ENCODE measurements around the gene PELI1. TPM values are rescaled to one million over a fixed set of nuclear protein-coding genes. Genes with fewer than 3 reads are reported as not detected.

PELI1 gene
- total RNA-seq, 6 experiments from 2014 or later: 1.9 to 4.9 (median 2.8) TPM

DNA sequence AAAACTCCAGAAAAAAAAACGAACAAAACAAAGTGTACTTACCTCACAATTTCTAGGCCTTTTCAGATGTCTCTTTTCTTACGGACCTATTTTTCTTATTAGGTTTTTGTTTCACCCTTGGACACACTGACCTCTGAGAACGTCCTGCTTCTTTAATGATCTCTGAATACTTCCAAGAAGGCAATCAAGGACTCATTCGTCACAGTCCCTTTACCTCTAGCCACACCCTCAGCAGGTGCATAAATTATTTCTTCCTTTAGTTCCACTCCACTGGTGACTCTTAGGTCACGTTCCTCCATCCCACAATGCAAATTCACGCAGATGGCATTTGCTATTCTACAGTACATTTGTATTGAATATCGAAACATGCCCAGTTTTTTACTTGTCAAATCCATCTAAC, 21.9 kb downstream of the PELI1 start:
- TF ChIP-seq, protein P1, sequence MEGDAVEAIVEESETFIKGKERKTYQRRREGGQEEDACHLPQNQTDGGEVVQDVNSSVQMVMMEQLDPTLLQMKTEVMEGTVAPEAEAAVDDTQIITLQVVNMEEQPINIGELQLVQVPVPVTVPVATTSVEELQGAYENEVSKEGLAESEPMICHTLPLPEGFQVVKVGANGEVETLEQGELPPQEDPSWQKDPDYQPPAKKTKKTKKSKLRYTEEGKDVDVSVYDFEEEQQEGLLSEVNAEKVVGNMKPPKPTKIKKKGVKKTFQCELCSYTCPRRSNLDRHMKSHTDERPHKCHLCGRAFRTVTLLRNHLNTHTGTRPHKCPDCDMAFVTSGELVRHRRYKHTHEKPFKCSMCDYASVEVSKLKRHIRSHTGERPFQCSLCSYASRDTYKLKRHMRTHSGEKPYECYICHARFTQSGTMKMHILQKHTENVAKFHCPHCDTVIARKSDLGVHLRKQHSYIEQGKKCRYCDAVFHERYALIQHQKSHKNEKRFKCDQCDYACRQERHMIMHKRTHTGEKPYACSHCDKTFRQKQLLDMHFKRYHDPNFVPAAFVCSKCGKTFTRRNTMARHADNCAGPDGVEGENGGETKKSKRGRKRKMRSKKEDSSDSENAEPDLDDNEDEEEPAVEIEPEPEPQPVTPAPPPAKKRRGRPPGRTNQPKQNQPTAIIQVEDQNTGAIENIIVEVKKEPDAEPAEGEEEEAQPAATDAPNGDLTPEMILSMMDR (IDR thresholded peaks at IDR 0.05): no peak
- no peak for DNase-seq
- no peak overlapping the region for H3K27ac Mint-ChIP-seq
- H3K27me3 Mint-ChIP-seq (ENCODE audit: insufficient read depth): no peaks in the 10 kb centered on the region
- no peak overlapping the region for H3K4me3 Mint-ChIP-seq
- no peaks in the 10 kb centered on the region; the same call in 1 of the 2 replicates for H3K36me3 Mint-ChIP-seq (ENCODE audit: low read depth)
- H3K9me3 Mint-ChIP-seq: no peaks in the 10 kb centered on the region
- peaks cover 28% of the 10 kb centered on the region for H3K4me1 Mint-ChIP-seq (ENCODE audit: low read depth)

DNA sequence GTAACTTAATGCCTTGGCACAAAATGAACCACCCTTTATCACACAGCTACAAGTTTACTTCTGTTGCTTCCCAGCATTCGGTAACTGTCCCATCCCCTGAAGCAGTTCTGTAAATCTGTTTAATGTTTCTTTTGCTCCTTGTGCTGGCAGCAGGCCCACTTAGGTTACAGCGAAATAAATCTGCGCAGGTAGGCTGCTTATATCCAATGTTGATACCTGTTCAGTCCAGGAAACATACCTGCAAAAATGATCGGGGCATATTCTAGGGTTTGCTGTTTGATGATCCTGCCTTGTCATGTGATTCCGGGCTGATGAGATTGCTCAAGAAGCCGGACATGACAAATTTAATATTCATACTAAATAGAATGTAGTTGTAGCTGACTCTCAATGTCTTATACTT, 23.3 kb downstream of the PELI1 start:
- no peaks in the 10 kb centered on the region; the same call in 1 of the 2 replicates for H3K36me3 Mint-ChIP-seq (ENCODE audit: low read depth)
- H3K27ac Mint-ChIP-seq: no peak overlapping the region
- DNase-seq: no peak
- H3K27me3 Mint-ChIP-seq (ENCODE audit: insufficient read depth): no peaks in the 10 kb centered on the region
- peaks cover 32% of the 10 kb centered on the region for H3K4me1 Mint-ChIP-seq (ENCODE audit: low read depth)
- H3K9me3 Mint-ChIP-seq: no peaks in the 10 kb centered on the region
- TF ChIP-seq, protein P1 (IDR thresholded peaks at IDR 0.05): no peak
- H3K4me3 Mint-ChIP-seq: no peak overlapping the region

DNA sequence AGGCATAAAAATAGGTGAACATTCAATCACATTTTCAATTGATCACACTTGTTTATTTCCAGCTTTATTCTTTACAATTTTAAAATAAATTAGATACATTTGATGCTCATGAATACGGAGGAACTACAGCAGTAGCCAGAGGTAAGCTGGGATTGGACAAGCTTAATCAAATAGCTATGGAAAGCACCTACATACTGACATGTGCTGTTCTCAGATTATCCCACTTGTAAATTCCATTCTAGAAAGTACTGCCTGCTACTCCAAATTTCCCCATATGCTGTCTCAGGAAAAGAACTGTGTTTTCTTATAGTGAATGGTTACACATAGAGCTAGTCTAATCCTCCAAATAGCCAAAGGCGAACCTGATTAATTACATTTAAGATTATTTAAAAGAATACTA, 24.2 kb downstream of the PELI1 start:
- H3K9me3 Mint-ChIP-seq: no peaks in the 10 kb centered on the region
- no peak overlapping the region for H3K27ac Mint-ChIP-seq
- no peak for DNase-seq
- TF ChIP-seq, protein P1 (IDR thresholded peaks at IDR 0.05): no peak
- peaks cover 42% of the 10 kb centered on the region for H3K4me1 Mint-ChIP-seq (ENCODE audit: low read depth)
- no peaks in the 10 kb centered on the region; the same call in 1 of the 2 replicates for H3K36me3 Mint-ChIP-seq (ENCODE audit: low read depth)
- no peak overlapping the region for H3K4me3 Mint-ChIP-seq
- no peaks in the 10 kb centered on the region for H3K27me3 Mint-ChIP-seq (ENCODE audit: insufficient read depth)

DNA sequence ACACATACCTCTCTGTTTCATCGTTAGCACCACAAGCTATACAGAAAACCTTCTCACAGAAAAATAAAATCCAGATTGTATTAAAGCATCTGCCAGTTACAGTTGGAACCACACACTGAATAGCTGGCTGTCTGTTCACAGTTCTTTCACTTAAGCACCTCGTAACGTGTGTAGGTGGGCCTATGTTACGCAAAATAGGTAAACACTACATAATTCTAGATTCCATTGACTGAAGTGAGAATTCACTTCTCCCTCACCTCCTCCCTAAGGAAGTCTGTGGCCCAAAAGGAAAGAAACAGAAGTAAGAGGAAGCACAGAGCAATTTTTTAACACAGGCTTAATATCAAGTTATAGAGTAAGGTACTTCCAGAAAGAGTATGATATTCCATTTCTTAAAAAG, 24.9 kb downstream of the PELI1 start:
- H3K9me3 Mint-ChIP-seq: no peaks in the 10 kb centered on the region
- TF ChIP-seq, protein P1 (IDR thresholded peaks at IDR 0.05): no peak
- no peaks in the 10 kb centered on the region; the same call in 1 of the 2 replicates for H3K36me3 Mint-ChIP-seq (ENCODE audit: low read depth)
- no peaks in the 10 kb centered on the region for H3K27me3 Mint-ChIP-seq (ENCODE audit: insufficient read depth)
- DNase-seq: no peak
- no peak overlapping the region for H3K4me3 Mint-ChIP-seq
- H3K27ac Mint-ChIP-seq: no peak overlapping the region
- peaks cover 42% of the 10 kb centered on the region for H3K4me1 Mint-ChIP-seq (ENCODE audit: low read depth)

DNA sequence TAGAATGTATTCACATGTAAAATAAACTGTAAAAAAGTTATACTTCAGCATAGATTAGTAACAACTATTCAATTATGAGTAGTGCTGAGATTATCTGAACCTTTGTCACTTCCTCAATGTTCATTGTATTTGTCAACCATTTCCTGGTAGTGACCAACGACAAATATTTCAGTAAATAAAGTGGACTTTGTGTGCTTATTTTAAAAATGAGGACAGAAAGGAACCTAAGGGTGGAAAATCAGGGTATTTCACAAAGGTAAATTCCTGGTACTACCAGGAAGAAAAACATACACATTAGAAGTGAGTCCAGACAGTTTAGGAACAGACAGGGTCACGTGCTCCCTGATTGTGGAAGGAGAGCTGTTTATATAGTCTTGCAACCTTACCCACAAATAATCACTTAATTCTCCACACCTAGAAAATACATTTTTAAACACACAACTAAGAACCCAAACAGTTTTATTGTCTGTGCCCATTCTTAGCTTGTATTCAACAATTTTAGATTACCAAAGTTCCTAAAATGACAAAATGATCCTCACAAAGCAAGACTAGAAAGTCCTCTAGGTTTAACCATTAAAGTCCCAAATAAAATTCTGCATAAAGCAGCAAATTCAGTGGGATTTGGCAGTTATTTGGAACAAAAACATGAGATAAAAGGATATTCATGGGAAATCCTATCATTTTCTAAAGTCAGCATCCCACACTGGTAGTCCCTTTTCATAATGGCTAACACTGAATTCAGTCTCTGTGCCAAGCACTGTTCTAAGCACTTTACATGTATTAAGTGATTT, 28.2 kb downstream of the PELI1 start:
- TF ChIP-seq, protein P1 (IDR thresholded peaks at IDR 0.05): no peak
- Mint-ChIP-seq H3K27ac (no peak overlapping the region), H3K36me3 (ENCODE audit: low read depth) (no peaks in the 10 kb centered on the region), H3K27me3 (ENCODE audit: insufficient read depth) (no peaks in the 10 kb centered on the region), H3K4me1 (ENCODE audit: low read depth) (peaks cover 49% of the 10 kb centered on the region), H3K9me3 (no peaks in the 10 kb centered on the region), H3K4me3 (no peak overlapping the region)
- DNase-seq: no peak

Data from HFFc6 (cell line).